ENCODE measurements around the gene SLC2A11. TPM values are rescaled to one million over a fixed set of nuclear protein-coding genes. Genes with fewer than 3 reads are reported as not detected.

SLC2A11 gene
- total and polyA plus RNA-seq, 2 experiments from 2014 or later: 6.1 to 16.6 TPM

GRCh38 chr22:23894710-23895598 is 37.3 kb downstream of the SLC2A11 start:
- Histone ChIP-seq H2AFZ (peak overlapping the region; percentile 83), H3K4me2 (ENCODE audit: unreplicated experiment) (peak overlapping the region; percentile 93), H3K27me3 (replicated peaks; ENCODE audit: insufficient read depth) (no peaks in the 10 kb centered on the region), H4K20me1 (ENCODE audit: insufficient read depth) (no peaks in the 10 kb centered on the region), H3K9me2 (ENCODE audit: insufficient read depth) (no peaks in the 10 kb centered on the region), H3K79me2 (ENCODE audit: insufficient read depth) (peaks cover 24% of the 10 kb centered on the region), H3K36me3 (ENCODE audit: low read depth) (peaks cover 12% of the 10 kb centered on the region; the same call in 1 of the 2 replicates), H3K9ac (peak overlapping the region; percentile 93), H3K27ac (peak overlapping the region; percentile 86), H3K4me3 (peak overlapping the region; percentile 80), H3K4me1 (ENCODE audit: insufficient read depth) (peaks cover 9% of the 10 kb centered on the region; the same call in 1 of the 2 replicates), H3K9me3 (ENCODE audit: low read depth) (no peaks in the 10 kb centered on the region), H3F3A (ENCODE audit: insufficient read depth) (peaks cover 22% of the 10 kb centered on the region; the same call in 1 of the 2 replicates)
- WGBS, 2 experiments (ENCODE audit: low coverage in 1 of 2, low lambda C conversion rate in 2 of 2, missing lambda C conversion rate in 2 of 2): 6 to 8% methylated on average over 52 to 66 of the region's 79 CpGs
- DNase-seq: peak; percentile 85
- no peak for TF ChIP-seq EZH2phosphoT487 (IDR thresholded peaks at IDR 0.05; ENCODE audit: insufficient read depth, low read depth)
- no peak for TF ChIP-seq EZH2 (IDR thresholded peaks at IDR 0.05; ENCODE audit: insufficient read depth, poor library complexity, severe bottlenecking)
- in situ Hi-C loops (cut with MboI): no loop called here

GRCh38 chr22:23895599-23896144 is 38.0 kb downstream of the SLC2A11 start:
- peak overlapping the region; percentile 80 for H3K4me3 ChIP-seq
- no peak overlapping the region for H2AFZ ChIP-seq
- peaks cover 12% of the 10 kb centered on the region; the same call in 1 of the 2 replicates for H3K36me3 ChIP-seq (ENCODE audit: low read depth)
- no peaks in the 10 kb centered on the region for H3K9me3 ChIP-seq (ENCODE audit: low read depth)
- H3K9ac ChIP-seq: peak overlapping the region; percentile 93
- H3K27ac ChIP-seq: no peak overlapping the region
- WGBS, 2 experiments (ENCODE audit: low coverage in 1 of 2, low lambda C conversion rate in 2 of 2, missing lambda C conversion rate in 2 of 2): 83 to 85% methylated on average over 16 of the region's 16 CpGs
- no peak for TF ChIP-seq EZH2phosphoT487 (IDR thresholded peaks at IDR 0.05; ENCODE audit: insufficient read depth, low read depth)
- TF ChIP-seq EZH2 (IDR thresholded peaks at IDR 0.05; ENCODE audit: insufficient read depth, poor library complexity, severe bottlenecking): no peak
- peaks cover 9% of the 10 kb centered on the region; the same call in 1 of the 2 replicates for H3K4me1 ChIP-seq (ENCODE audit: insufficient read depth)
- H3K27me3 ChIP-seq (replicated peaks; ENCODE audit: insufficient read depth): no peaks in the 10 kb centered on the region
- no peak for DNase-seq
- peaks cover 22% of the 10 kb centered on the region; the same call in 1 of the 2 replicates for H3F3A ChIP-seq (ENCODE audit: insufficient read depth)
- peaks cover 24% of the 10 kb centered on the region for H3K79me2 ChIP-seq (ENCODE audit: insufficient read depth)
- no peaks in the 10 kb centered on the region for H3K9me2 ChIP-seq (ENCODE audit: insufficient read depth)
- H3K4me2 ChIP-seq (ENCODE audit: unreplicated experiment): peak overlapping the region; percentile 93
- no peaks in the 10 kb centered on the region for H4K20me1 ChIP-seq (ENCODE audit: insufficient read depth)
- in situ Hi-C loops (cut with MboI): no loop called here

GRCh38 chr22:23896166-23896522 is 38.5 kb downstream of the SLC2A11 start:
- no peaks in the 10 kb centered on the region for H3K9me3 ChIP-seq (ENCODE audit: low read depth)
- H3K27me3 ChIP-seq (replicated peaks; ENCODE audit: insufficient read depth): no peaks in the 10 kb centered on the region
- H3K79me2 ChIP-seq (ENCODE audit: insufficient read depth): peaks cover 24% of the 10 kb centered on the region
- peak overlapping the region; percentile 80 for H3K4me3 ChIP-seq
- H2AFZ ChIP-seq: no peak overlapping the region
- H4K20me1 ChIP-seq (ENCODE audit: insufficient read depth): no peaks in the 10 kb centered on the region
- no peaks in the 10 kb centered on the region for H3K9me2 ChIP-seq (ENCODE audit: insufficient read depth)
- no peak for DNase-seq
- no peak overlapping the region for H3K27ac ChIP-seq
- 94 to 100% methylated on average over 5 of the region's 5 CpGs for WGBS, 2 experiments (ENCODE audit: low coverage in 1 of 2, low lambda C conversion rate in 2 of 2, missing lambda C conversion rate in 2 of 2)
- peaks cover 9% of the 10 kb centered on the region; the same call in 1 of the 2 replicates for H3K4me1 ChIP-seq (ENCODE audit: insufficient read depth)
- H3K4me2 ChIP-seq (ENCODE audit: unreplicated experiment): no peak overlapping the region
- no peak overlapping the region for H3K9ac ChIP-seq
- TF ChIP-seq EZH2phosphoT487 (IDR thresholded peaks at IDR 0.05; ENCODE audit: insufficient read depth, low read depth): no peak
- in situ Hi-C loops (cut with MboI): no loop called here
- H3F3A ChIP-seq (ENCODE audit: insufficient read depth): peaks cover 22% of the 10 kb centered on the region; the same call in 1 of the 2 replicates
- H3K36me3 ChIP-seq (ENCODE audit: low read depth): peaks cover 12% of the 10 kb centered on the region; the same call in 1 of the 2 replicates

- Histone ChIP-seq H3K4me2 (ENCODE audit: unreplicated experiment) (no peak overlapping the region), H3K4me3 (no peak overlapping the region), H3K27me3 (replicated peaks; ENCODE audit: insufficient read depth) (no peaks in the 10 kb centered on the region), H3K4me1 (ENCODE audit: insufficient read depth) (peaks cover 9% of the 10 kb centered on the region; the same call in 1 of the 2 replicates), H3K27ac (no peak overlapping the region), H3K9me2 (ENCODE audit: insufficient read depth) (no peaks in the 10 kb centered on the region), H2AFZ (no peak overlapping the region), H3K79me2 (ENCODE audit: insufficient read depth) (peaks cover 24% of the 10 kb centered on the region), H4K20me1 (ENCODE audit: insufficient read depth) (no peaks in the 10 kb centered on the region), H3K9ac (no peak overlapping the region), H3K9me3 (ENCODE audit: low read depth) (no peaks in the 10 kb centered on the region), H3K36me3 (ENCODE audit: low read depth) (peaks cover 12% of the 10 kb centered on the region; the same call in 1 of the 2 replicates), H3F3A (ENCODE audit: insufficient read depth) (peaks cover 22% of the 10 kb centered on the region; the same call in 1 of the 2 replicates)
- DNase-seq: no peak
- in situ Hi-C loops (cut with MboI): no loop called here
- WGBS, 2 experiments (ENCODE audit: low coverage in 1 of 2, low lambda C conversion rate in 2 of 2, missing lambda C conversion rate in 2 of 2): 90 to 91% methylated on average over 8 of the region's 8 CpGs
- TF ChIP-seq EZH2phosphoT487 (IDR thresholded peaks at IDR 0.05; ENCODE audit: insufficient read depth, low read depth): no peak
- TF ChIP-seq EZH2 (IDR thresholded peaks at IDR 0.05; ENCODE audit: insufficient read depth, poor library complexity, severe bottlenecking): no peak
Measured at GRCh38 chr22:23896523-23897186, 39.0 kb downstream of the SLC2A11 start.

Measured in GM23248 (cell line).